HEK293T (cell line): ENCODE results near the gene ITPA.

Experiments
- CTCF ChIA-PET: fragments of 350-600 bp; formaldehyde crosslinking; extraction: SDS; loops from one replicate; lab custom pipeline; 2021; ENCODE audit warnings: antibody characterized with exemption, inconsistent platforms; lab: Yijun Ruan, JAX
- POLR2A ChIA-PET: fragments of 350-600 bp; formaldehyde crosslinking; extraction: SDS; loops from one replicate; lab custom pipeline; 2020; ENCODE audit warnings: antibody characterized with exemption, inconsistent platforms; lab: Yijun Ruan, JAX
- DNase-seq: peaks from one replicate; pipeline ENCODE4 v3.0.0; 2012; ENCODE audit warnings: mixed read lengths; ENCODE audit errors: extremely low spot score
- ARNT ChIP-seq: fragments of 450-650 bp; IDR thresholded peaks from 2 replicates; pipeline ENCODE4 v1.6.1; 2017; ENCODE audit warnings: mild to moderate bottlenecking
- BHLHE40 ChIP-seq: fragments of 450-650 bp; IDR thresholded peaks from 2 replicates; pipeline ENCODE4 v1.6.1; 2016; ENCODE audit warnings: mild to moderate bottlenecking, moderate library complexity, borderline replicate concordance
- CTBP1 ChIP-seq: fragments of 450-650 bp; IDR thresholded peaks from 2 replicates; pipeline ENCODE4 v1.6.1; 2016; ENCODE audit warnings: borderline replicate concordance
- ELF4 ChIP-seq: fragments of 450-650 bp; IDR thresholded peaks from 2 replicates; pipeline ENCODE4 v1.6.1; 2017; ENCODE audit warnings: antibody characterized with exemption
- FOXA1 ChIP-seq: fragments of 450-650 bp; IDR thresholded peaks from 2 replicates; pipeline ENCODE4 v1.6.1; 2016; ENCODE audit warnings: mild to moderate bottlenecking
- FOXK2 ChIP-seq: fragments of 450-650 bp; IDR thresholded peaks from 2 replicates; pipeline ENCODE4 v1.6.1; 2016; ENCODE audit warnings: mild to moderate bottlenecking
- FOXM1 ChIP-seq: fragments of 450-650 bp; IDR thresholded peaks from 2 replicates; pipeline ENCODE4 v1.6.1; 2017; ENCODE audit warnings: mild to moderate bottlenecking, borderline replicate concordance
- HDGF ChIP-seq: fragments of 450-650 bp; IDR thresholded peaks from 2 replicates; pipeline ENCODE4 v1.6.1; 2017; ENCODE audit warnings: antibody characterized with exemption, borderline replicate concordance
- L3MBTL2 ChIP-seq: fragments of 450-650 bp; conservative IDR thresholded peaks from 2 replicates; pipeline ENCODE4 v1.6.1; 2016; ENCODE audit warnings: mild to moderate bottlenecking
- LEF1 ChIP-seq: fragments of 450-650 bp; IDR thresholded peaks from 2 replicates; pipeline ENCODE4 v1.6.1; 2017; ENCODE audit warnings: mild to moderate bottlenecking, borderline replicate concordance
- NFRKB ChIP-seq: fragments of 450-650 bp; IDR thresholded peaks from 2 replicates; pipeline ENCODE4 v1.6.1; 2016; ENCODE audit warnings: mild to moderate bottlenecking, moderate library complexity
- PKNOX1 ChIP-seq: fragments of 450-650 bp; IDR thresholded peaks from 2 replicates; pipeline ENCODE4 v1.6.1; 2016
- SP1 ChIP-seq: fragments of 450-650 bp; IDR thresholded peaks from 2 replicates; pipeline ENCODE4 v1.6.1; 2017
- SUZ12 ChIP-seq: fragments of 450-650 bp; IDR thresholded peaks from 2 replicates; pipeline ENCODE4 v1.6.1; 2016; ENCODE audit warnings: mild to moderate bottlenecking
- TARDBP ChIP-seq: fragments of 450-650 bp; IDR thresholded peaks from 2 replicates; pipeline ENCODE4 v1.6.1; 2016
- ZNF384 ChIP-seq: fragments of 450-650 bp; IDR thresholded peaks from 2 replicates; pipeline ENCODE4 v1.6.1; 2016

ITPA gene

GRCh38 chr20:3229158-3229557 is 19.9 kb downstream of the ITPA start:
- ChIA-PET CTCF (no interaction called here), POLR2A (no interaction called here)
- DNase-seq: no peak
- TF ChIP-seq ELF4 (no peak), BHLHE40 (no peak), SUZ12 (no peak), SP1 (no peak), PKNOX1 (no peak), NFRKB (no peak), FOXM1 (no peak), FOXK2 (no peak), L3MBTL2 (no peak), FOXA1 (no peak), TARDBP (no peak), ARNT (no peak), CTBP1 (no peak), HDGF (no peak), LEF1 (no peak), ZNF384 (no peak)

- ChIA-PET CTCF (no interaction called here), POLR2A (no interaction called here)
- no peak for TF ChIP-seq SUZ12
- TF ChIP-seq SP1: no peak
- no peak for TF ChIP-seq BHLHE40
- no peak for TF ChIP-seq NFRKB
- no peak for TF ChIP-seq HDGF
- TF ChIP-seq L3MBTL2: no peak
- no peak for TF ChIP-seq PKNOX1
- TF ChIP-seq CTBP1: no peak
- TF ChIP-seq LEF1: no peak
- no peak for DNase-seq
These were observed 20.5 kb downstream of the ITPA start for GRCh38 chr20:3229798-3230197.

GRCh38 chr20:3231116-3231515 is 21.8 kb downstream of the ITPA start:
- no peak for TF ChIP-seq BHLHE40
- TF ChIP-seq HDGF: no peak
- no peak for TF ChIP-seq ELF4
- no peak for TF ChIP-seq FOXA1
- no peak for TF ChIP-seq FOXK2
- no peak for TF ChIP-seq PKNOX1
- TF ChIP-seq ZNF384: no peak
- TF ChIP-seq LEF1: no peak
- TF ChIP-seq ARNT: no peak
- TF ChIP-seq CTBP1: no peak
- TF ChIP-seq TARDBP: no peak
- no peak for TF ChIP-seq FOXM1
- TF ChIP-seq L3MBTL2: no peak
- no peak for TF ChIP-seq SP1
- no peak for TF ChIP-seq SUZ12
- TF ChIP-seq NFRKB: no peak
- DNase-seq: no peak
- POLR2A ChIA-PET: no interaction called here
- CTCF ChIA-PET: no interaction called here

GRCh38 chr20:3231889-3232588 is 22.7 kb downstream of the ITPA start:
- TF ChIP-seq TARDBP: no peak
- no peak for TF ChIP-seq HDGF
- TF ChIP-seq ARNT: no peak
- no peak for TF ChIP-seq NFRKB
- TF ChIP-seq FOXM1: no peak
- no peak for DNase-seq
- ChIA-PET CTCF (interaction anchor here (1.4 kb wide), 1 partner anchor 19 kb away, joined by 3 read pairs; no protein-coding TSS in a partner anchor), POLR2A (interaction anchor here (1.6 kb wide), 1 partner anchor 23 kb away, joined by 7 read pairs; the partner anchor contains the start of gene ITPA)

- no peak for DNase-seq
- ChIA-PET CTCF (no interaction called here), POLR2A (interaction anchor here (1.6 kb wide), 1 partner anchor 24 kb away, joined by 7 read pairs; the partner anchor contains the start of gene ITPA)
- TF ChIP-seq LEF1: no peak
These were observed 24.1 kb downstream of the ITPA start for GRCh38 chr20:3233131-3233990.

GRCh38 chr20:3233991-3234498 is 24.7 kb downstream of the ITPA start:
- ChIA-PET CTCF (no interaction called here), POLR2A (no interaction called here)
- TF ChIP-seq FOXM1: no peak
- no peak for DNase-seq
